H1 (cell line): ENCODE results near the gene AAK1. TPM values are rescaled to one million over a fixed set of nuclear protein-coding genes. Genes with fewer than 3 reads are reported as not detected.

Source experiments
- CTCF ChIA-PET: fragments of 300-600 bp; sonication (Branson Sonifier 250); formaldehyde crosslinking; loops from one replicate; lab custom pipeline; 2021; ENCODE audit not compliant: partially characterized antibody; lab: Charles Lee
- POLR2A ChIA-PET: fragments of 300-600 bp; sonication (Branson Sonifier 250); formaldehyde crosslinking; loops from one replicate; lab custom pipeline; 2021; ENCODE audit warnings: inconsistent platforms; ENCODE audit not compliant: partially characterized antibody; lab: Charles Lee
- DNase-seq, 2 experiments: peaks; one replicate each; pipeline versions ENCODE4 v3.0.0 to v3.0.0-alpha.2; 2010 to 2022; ENCODE audit warnings: low spot score in 2 of 2, low read depth in 1 of 2, mixed read lengths in 1 of 2
- FAIRE-seq: peaks from 2 replicates; lab custom pipeline; 2011; peaks lifted over from hg19 to GRCh38; lab: Jason Lieb, UNC
- H2AFZ ChIP-seq: 2 replicates; pipeline ENCODE4 v1.8.1; 2012; ENCODE audit warnings: low read length, inconsistent platforms
- H2AK5ac ChIP-seq: 2 replicates; pipeline ENCODE4 v1.6.1; 2013; ENCODE audit warnings: low read depth, low read length
- H2BK120ac ChIP-seq: replicated peaks from 2 replicates; pipeline ENCODE3; 2013; ENCODE audit warnings: low read depth, low read length, inconsistent platforms
- H2BK12ac ChIP-seq: 2 replicates; pipeline ENCODE4 v1.6.1; 2013; ENCODE audit warnings: low read depth, low read length
- H2BK15ac ChIP-seq: 2 replicates; pipeline ENCODE4 v1.6.1; 2013; ENCODE audit warnings: low read length
- H2BK20ac ChIP-seq: 2 replicates; pipeline ENCODE4 v1.6.1; 2013; ENCODE audit warnings: low read length
- H2BK5ac ChIP-seq: 2 replicates; pipeline ENCODE4 v1.6.1; 2013; ENCODE audit warnings: low read depth, low read length
- H3K14ac ChIP-seq: 2 replicates; pipeline ENCODE4 v1.6.1; 2013; ENCODE audit warnings: inconsistent platforms; ENCODE audit not compliant: insufficient read length
- H3K18ac ChIP-seq: 2 replicates; pipeline ENCODE4 v1.6.1; 2013; ENCODE audit warnings: low read length; ENCODE audit errors: extremely low read depth
- H3K23ac ChIP-seq: 2 replicates; pipeline ENCODE4 v1.6.1; 2013; ENCODE audit warnings: inconsistent platforms; ENCODE audit not compliant: insufficient read length
- H3K23me2 ChIP-seq: 2 replicates; pipeline ENCODE4 v1.6.1; 2013; ENCODE audit warnings: low read depth, low read length
- H3K27ac ChIP-seq: 2 replicates; pipeline ENCODE4 v1.6.1; 2011; ENCODE audit warnings: low read depth, low read length, inconsistent platforms
- H3K27me3 ChIP-seq, 4 experiments: replicated peaks in 1 of 4; 1 replicate in 1 of 4; 2 replicates in 3 of 4; pipeline versions ENCODE4 v1.6.1 to v1.8.1; 2011 to 2013; ENCODE audit warnings: low read length in 3 of 4, mild to moderate bottlenecking in 3 of 4, inconsistent platforms in 2 of 4, mixed read lengths in 2 of 4, moderate library complexity in 1 of 4; ENCODE audit not compliant: control insufficient read depth in 3 of 4, insufficient read depth in 3 of 4; ENCODE audit errors: extremely low read depth in 1 of 4
- H3K36me3 ChIP-seq, 4 experiments: 2 replicates each; pipeline versions ENCODE4 v1.6.1 to v1.8.1; 2011 to 2013; ENCODE audit warnings: mild to moderate bottlenecking in 4 of 4, low read length in 3 of 4, moderate library complexity in 2 of 4, control low read depth in 1 of 4, inconsistent platforms in 1 of 4; ENCODE audit not compliant: insufficient read depth in 4 of 4, control insufficient read depth in 2 of 4
- H3K4ac ChIP-seq: replicated peaks from 2 replicates; pipeline ENCODE3; 2013; ENCODE audit warnings: low read length, low read depth, mixed read lengths, inconsistent platforms; ENCODE audit not compliant: insufficient read length
- H3K4me1 ChIP-seq, 4 experiments: replicated peaks in 1 of 4; 1 replicate in 1 of 4; 2 replicates in 3 of 4; pipeline versions ENCODE4 v1.6.1 to v1.8.1; 2011 to 2013; ENCODE audit warnings: low read length in 3 of 4, inconsistent platforms in 2 of 4, mixed read lengths in 1 of 4; ENCODE audit not compliant: insufficient read depth in 4 of 4, control insufficient read depth in 3 of 4
- H3K4me2 ChIP-seq, 2 experiments: 2 replicates each; pipeline versions ENCODE4 v1.6.1 to v1.8.1; 2011 to 2013; ENCODE audit warnings: low read depth in 2 of 2, low read length in 2 of 2, control low read depth in 1 of 2, inconsistent platforms in 1 of 2, mild to moderate bottlenecking in 1 of 2; ENCODE audit not compliant: insufficient read depth in 1 of 2
- H3K4me3 ChIP-seq, 4 experiments: fragments of 200-600, 300-600 bp in 1 of 4; sonication (generic), shearing (Covaris generic), sonication (Bioruptor Twin) in 1 of 4; 2 replicates each; pipeline versions ENCODE4 v1.5.1 to v1.8.1; 2011 to 2016; ENCODE audit warnings: low read length in 4 of 4, low read depth in 3 of 4, control low read depth in 2 of 4, inconsistent platforms in 2 of 4, mild to moderate bottlenecking in 2 of 4, mixed read lengths in 1 of 4, moderate library complexity in 1 of 4; ENCODE audit not compliant: insufficient read depth in 2 of 4; ENCODE audit errors: extremely low read depth in 1 of 4
- H3K56ac ChIP-seq: replicated peaks from 2 replicates; pipeline ENCODE3; 2013; ENCODE audit warnings: low read depth, mild to moderate bottlenecking, mixed read lengths, low read length, inconsistent platforms; ENCODE audit not compliant: insufficient read length
- H3K79me1 ChIP-seq: 2 replicates; pipeline ENCODE4 v1.6.1; 2013; ENCODE audit warnings: low read depth, low read length, control low read depth
- H3K79me2 ChIP-seq, 2 experiments: 2 replicates each; pipeline versions ENCODE4 v1.6.1 to v1.8.1; 2012 to 2013; ENCODE audit warnings: low read length in 2 of 2, mild to moderate bottlenecking in 2 of 2, inconsistent platforms in 1 of 2; ENCODE audit not compliant: insufficient read depth in 2 of 2, control insufficient read depth in 1 of 2
- H3K9ac ChIP-seq, 4 experiments: replicated peaks in 1 of 4; 1 replicate in 1 of 4; 2 replicates in 3 of 4; pipeline versions ENCODE4 v1.6.1 to v1.8.1; 2011 to 2013; ENCODE audit warnings: low read depth in 3 of 4, low read length in 3 of 4, control low read depth in 2 of 4, mild to moderate bottlenecking in 2 of 4, moderate library complexity in 2 of 4, inconsistent platforms in 1 of 4; ENCODE audit errors: extremely low read depth in 1 of 4
- H3K9me3 ChIP-seq, 2 experiments: 2 replicates each; pipeline versions ENCODE4 v1.6.1 to v1.8.1; 2012 to 2013; ENCODE audit warnings: mild to moderate bottlenecking in 2 of 2, moderate library complexity in 2 of 2, control low read depth in 1 of 2, inconsistent platforms in 1 of 2, low read depth in 1 of 2, low read length in 1 of 2, mixed read lengths in 1 of 2; ENCODE audit not compliant: insufficient read depth in 2 of 2
- H4K20me1 ChIP-seq, 2 experiments: replicated peaks in 1 of 2; 2 replicates each; pipeline versions ENCODE3 to v1.8.1; 2011 to 2013; ENCODE audit warnings: inconsistent platforms in 2 of 2, low read length in 2 of 2, mild to moderate bottlenecking in 1 of 2; ENCODE audit not compliant: insufficient read depth in 2 of 2, control insufficient read depth in 1 of 2
- H4K5ac ChIP-seq: 2 replicates; pipeline ENCODE4 v1.6.1; 2013; ENCODE audit warnings: low read length, low read depth, mixed read lengths, inconsistent platforms; ENCODE audit not compliant: insufficient read length
- H4K8ac ChIP-seq: 2 replicates; pipeline ENCODE4 v1.8.0; 2013; ENCODE audit warnings: mild to moderate bottlenecking, moderate library complexity, low read length, inconsistent platforms; ENCODE audit not compliant: insufficient read depth; ENCODE audit errors: extremely low read depth
- H4K91ac ChIP-seq: replicated peaks from 2 replicates; pipeline ENCODE3; 2013; ENCODE audit warnings: low read length, mixed read lengths, inconsistent platforms; ENCODE audit not compliant: insufficient read length
- BACH1 ChIP-seq: IDR thresholded peaks from 2 replicates; pipeline ENCODE4 v1.6.1; 2012; ENCODE audit warnings: low read length, improper control_type of control experiment
- CHD2 ChIP-seq: IDR thresholded peaks from 2 replicates; pipeline ENCODE4 v1.6.1; 2012; ENCODE audit warnings: low read length, improper control_type of control experiment
- JUND ChIP-seq: IDR thresholded peaks from 2 replicates; pipeline ENCODE4 v1.6.1; 2011; ENCODE audit warnings: mild to moderate bottlenecking, improper control_type of control experiment, low read length
- KDM4A ChIP-seq: IDR thresholded peaks from one replicate; pipeline ENCODE4 v1.7.1; 2012; ENCODE audit warnings: low read depth, mild to moderate bottlenecking, moderate library complexity, low read length, inconsistent platforms; ENCODE audit not compliant: severe bottlenecking
- KDM5A ChIP-seq: fragments of 200-600 bp; IDR thresholded peaks from 2 replicates; pipeline ENCODE4 v1.7.1; 2012; ENCODE audit warnings: mild to moderate bottlenecking, low read length, inconsistent platforms, mixed read lengths
- NANOG ChIP-seq: IDR thresholded peaks from 2 replicates; pipeline ENCODE4 v1.6.1; 2011; ENCODE audit warnings: low read length, low read depth, mild to moderate bottlenecking, inconsistent platforms; ENCODE audit not compliant: insufficient read depth, poor library complexity, severe bottlenecking
- RBBP5 ChIP-seq: IDR thresholded peaks from 2 replicates; pipeline ENCODE4 v1.7.1; 2012; ENCODE audit warnings: low read depth, mild to moderate bottlenecking, inconsistent platforms, low read length, moderate library complexity, borderline replicate concordance
- SIN3A ChIP-seq, 2 experiments: IDR thresholded peaks in 1 of 2; conservative IDR thresholded peaks in 1 of 2; 2 replicates each; pipeline ENCODE4 v1.6.1; 2011 to 2012; ENCODE audit warnings: low read length in 2 of 2, improper control_type of control experiment in 1 of 2, low read depth in 1 of 2, mild to moderate bottlenecking in 1 of 2
- SIX5 ChIP-seq: IDR thresholded peaks from 2 replicates; pipeline ENCODE4 v1.6.1; 2011; ENCODE audit warnings: mild to moderate bottlenecking, low read depth, low read length
- SP1 ChIP-seq: IDR thresholded peaks from 2 replicates; pipeline ENCODE4 v1.6.1; 2011; ENCODE audit warnings: low read depth, low read length
- SUZ12 ChIP-seq: fragments of 200-600 bp; sonication (generic); IDR thresholded peaks from 2 replicates; pipeline ENCODE4 v1.6.1; 2012; ENCODE audit warnings: mild to moderate bottlenecking, inconsistent platforms, low read length, moderate library complexity, mixed read lengths
- TAF1 ChIP-seq: IDR thresholded peaks from 2 replicates; pipeline ENCODE4 v1.6.1; 2011; ENCODE audit warnings: mild to moderate bottlenecking, low read depth, low read length
- WGBS, 2 experiments: shearing (Covaris generic) in 1 of 2; methylation state at CpG; one replicate each; pipeline versions ENCODE4 v1.1.6 to v1.1.7; 2013 to 2015; ENCODE audit warnings: low lambda C conversion rate in 2 of 2, mixed read lengths in 2 of 2, inconsistent platforms in 1 of 2, low coverage in 1 of 2, missing lambda C conversion rate in 1 of 2; ENCODE audit not compliant: insufficient replicate concordance in 2 of 2, insufficient coverage in 1 of 2, insufficient read length in 1 of 2; ENCODE audit errors: extremely low coverage in 1 of 2, missing lambda C conversion rate in 1 of 2; 5-methylcytosine and 5-hydroxymethylcytosine counted together
- polyA plus RNA-seq, 7 experiments: library from polyadenylated mRNA; depleted of rRNA in 3 of 7; stranded (reverse) in 5 of 7; unstranded in 2 of 7; fragments of >200 nt in 5 of 7; fragments of 200-250 nt in 2 of 7; gene quantifications; 1 replicate in 5 of 7; 2 replicates in 1 of 7; 4 replicates in 1 of 7; pipeline versions ENCODE4 v1.2.1 to v1.2.3, GENCODE V29; 2011 to 2013; ENCODE audit warnings: missing spikeins in 2 of 7, mixed read lengths in 2 of 7
- total RNA-seq: library from RNA; stranded (reverse); fragmentation: NEBNext Ultra II Directional; extraction: Animal tissue kit (Norgen Biotek cat#: 25700); gene quantifications from 2 replicates; pipeline ENCODE4 v1.2.1, GENCODE V29; 2021
- TF ChIP-seq, protein P1 (sequence below): IDR thresholded peaks from 2 replicates; pipeline ENCODE4 v1.6.1; 2012; ENCODE audit warnings: inconsistent platforms

AAK1 gene
- total and polyA plus RNA-seq, 2 of the 8 experiments (the other 6 are each of a cell fraction or from before 2014, with no cell fraction given), result 10.0 to 40.5 TPM

DNA sequence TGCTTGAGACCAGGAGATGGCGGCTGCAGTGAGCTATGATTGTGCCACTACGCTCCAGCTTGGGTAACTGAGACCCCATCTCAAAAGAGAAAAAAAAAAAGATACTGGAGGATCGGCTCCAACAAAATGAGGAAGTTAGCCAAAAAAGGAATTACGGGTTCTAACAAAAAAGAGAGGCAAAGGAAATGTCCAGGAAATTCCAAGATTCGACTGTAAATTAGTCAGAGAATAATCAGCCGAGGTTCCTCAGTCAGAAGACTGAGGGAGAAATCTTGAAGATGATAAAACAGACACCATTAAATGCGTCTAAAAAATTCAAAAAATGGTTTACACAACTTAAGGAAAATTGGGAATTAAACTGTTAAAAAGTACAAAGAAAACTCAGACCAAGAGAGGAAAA lies 89.5 kb downstream of the AAK1 start:
- Histone ChIP-seq H3K27ac (no peak overlapping the region), H3K4me3 (no peak overlapping the region), H3K14ac (no peak overlapping the region), H3K4me2 (no peak overlapping the region), H2AFZ (no peak overlapping the region), H2BK5ac (no peak overlapping the region), H3K56ac (no peak overlapping the region), H3K4me1 (no peaks in the 10 kb centered on the region; a peak in 1 of 7 replicates), H4K5ac (no peak overlapping the region), H2BK12ac (no peak overlapping the region), H2AK5ac (no peak overlapping the region), H4K20me1 (no peaks in the 10 kb centered on the region), H3K79me1 (no peaks in the 10 kb centered on the region; the same call in 1 of the 2 replicates), H3K9me3 (no peaks in the 10 kb centered on the region), H4K8ac (no peak overlapping the region), H3K23ac (no peak overlapping the region), H3K9ac (no peak overlapping the region), H3K36me3 (no peaks in the 10 kb centered on the region), H4K91ac (no peak overlapping the region), H2BK15ac (no peak overlapping the region), H3K4ac (no peak overlapping the region), H3K23me2 (no peaks in the 10 kb centered on the region), H2BK20ac (no peak overlapping the region), H3K79me2 (peaks cover 0 to 4% of the 10 kb centered on the region in 2 experiments; a peak in 2 of 4 replicates), H3K27me3 (no peaks in the 10 kb centered on the region), H2BK120ac (no peak overlapping the region), H3K18ac (no peak overlapping the region)
- CTCF ChIA-PET, result interaction anchor here (1.2 to 6.6 kb wide), 3 partner anchors 11 to 392 kb away, joined by 3 to 43 read pairs (median 3); no protein-coding TSS in a partner anchor
- TF ChIP-seq BACH1 (no peak), KDM4A (no peak), JUND (no peak), SP1 (no peak), SIX5 (no peak), KDM5A (no peak), SIN3A (conservative IDR thresholded peaks at IDR 0.05 in 1 of 2, IDR thresholded peaks at IDR 0.05 in 1 of 2; ENCODE audit: low read depth in 1 of 2, low read length in 2 of 2) (no peak), CHD2 (no peak), RBBP5 (no peak), SUZ12 (no peak), NANOG (no peak), TAF1 (no peak)
- TF ChIP-seq, protein P1, sequence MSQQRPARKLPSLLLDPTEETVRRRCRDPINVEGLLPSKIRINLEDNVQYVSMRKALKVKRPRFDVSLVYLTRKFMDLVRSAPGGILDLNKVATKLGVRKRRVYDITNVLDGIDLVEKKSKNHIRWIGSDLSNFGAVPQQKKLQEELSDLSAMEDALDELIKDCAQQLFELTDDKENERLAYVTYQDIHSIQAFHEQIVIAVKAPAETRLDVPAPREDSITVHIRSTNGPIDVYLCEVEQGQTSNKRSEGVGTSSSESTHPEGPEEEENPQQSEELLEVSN, result no peak
- POLR2A ChIA-PET, result no interaction called here
- DNase-seq (no peak), FAIRE-seq (no peak)
- 88% methylated on average over 7 of the region's 7 CpGs; no CpG with 5 or more reads in 1 of the 2 experiments for WGBS, 2 experiments
